Measurements from ENCODE around the gene VTN. TPM values are rescaled to one million over a fixed set of nuclear protein-coding genes. Genes with fewer than 3 reads are reported as not detected.

The VTN gene
- total and polyA plus RNA-seq, 8 donors, result 0.42 to 2.2 (median 0.94) TPM

GRCh38 chr17:28404812-28405570 lies 34.9 kb upstream of the VTN start:
- H3K36me3 ChIP-seq, result peaks cover 0 to 18% of the 10 kb centered on the region in 2 donors
- DNase-seq, result no peak
- TF ChIP-seq, protein P1, sequence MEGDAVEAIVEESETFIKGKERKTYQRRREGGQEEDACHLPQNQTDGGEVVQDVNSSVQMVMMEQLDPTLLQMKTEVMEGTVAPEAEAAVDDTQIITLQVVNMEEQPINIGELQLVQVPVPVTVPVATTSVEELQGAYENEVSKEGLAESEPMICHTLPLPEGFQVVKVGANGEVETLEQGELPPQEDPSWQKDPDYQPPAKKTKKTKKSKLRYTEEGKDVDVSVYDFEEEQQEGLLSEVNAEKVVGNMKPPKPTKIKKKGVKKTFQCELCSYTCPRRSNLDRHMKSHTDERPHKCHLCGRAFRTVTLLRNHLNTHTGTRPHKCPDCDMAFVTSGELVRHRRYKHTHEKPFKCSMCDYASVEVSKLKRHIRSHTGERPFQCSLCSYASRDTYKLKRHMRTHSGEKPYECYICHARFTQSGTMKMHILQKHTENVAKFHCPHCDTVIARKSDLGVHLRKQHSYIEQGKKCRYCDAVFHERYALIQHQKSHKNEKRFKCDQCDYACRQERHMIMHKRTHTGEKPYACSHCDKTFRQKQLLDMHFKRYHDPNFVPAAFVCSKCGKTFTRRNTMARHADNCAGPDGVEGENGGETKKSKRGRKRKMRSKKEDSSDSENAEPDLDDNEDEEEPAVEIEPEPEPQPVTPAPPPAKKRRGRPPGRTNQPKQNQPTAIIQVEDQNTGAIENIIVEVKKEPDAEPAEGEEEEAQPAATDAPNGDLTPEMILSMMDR (IDR thresholded peaks at IDR 0.05), result no peak
- peak overlapping the region; percentile 72 to 97 for H3K4me3 ChIP-seq
- peaks cover 0 to 27% of the 10 kb centered on the region in 2 donors for H3K27me3 ChIP-seq
- intact Hi-C loops (cut with DNase I), result no loop called here
- H3K27ac ChIP-seq, result no peak overlapping the region
- H3K4me1 ChIP-seq, result peaks cover 11 to 50% of the 10 kb centered on the region in 2 donors
- ATAC-seq, result peak; percentile 3
- H3K9me3 ChIP-seq, result no peaks in the 10 kb centered on the region

DNA sequence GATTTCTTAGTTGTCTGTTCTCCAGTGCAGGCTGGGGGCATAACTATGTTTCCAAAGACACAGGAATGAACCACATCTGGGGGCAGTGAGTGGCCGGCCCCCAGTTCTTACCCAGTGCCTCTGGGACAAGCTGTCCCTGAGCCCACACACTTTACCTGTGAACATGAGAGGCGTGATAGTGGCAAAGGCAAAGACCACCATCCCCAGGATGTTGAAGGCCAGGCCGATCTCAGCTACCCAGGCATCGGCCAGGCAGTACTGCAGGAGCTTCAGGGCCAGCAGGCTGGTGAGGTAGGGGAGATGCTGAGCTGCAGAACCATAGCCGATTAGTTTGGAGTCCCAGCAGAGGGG lies 34.3 kb upstream of the VTN start:
- no peaks in the 10 kb centered on the region for H3K9me3 ChIP-seq
- no peak for DNase-seq
- peak overlapping the region in 1 of 2 donors; percentile 72 for H3K4me3 ChIP-seq
- H3K36me3 ChIP-seq, result peaks cover 0 to 22% of the 10 kb centered on the region in 2 donors
- peaks cover 11 to 53% of the 10 kb centered on the region in 2 donors for H3K4me1 ChIP-seq
- H3K27me3 ChIP-seq, result peaks cover 0 to 27% of the 10 kb centered on the region in 2 donors
- TF ChIP-seq, protein P1 (IDR thresholded peaks at IDR 0.05), result no peak
- intact Hi-C loops (cut with DNase I), result no loop called here
- no peak overlapping the region for H3K27ac ChIP-seq
- no peak for ATAC-seq

DNA sequence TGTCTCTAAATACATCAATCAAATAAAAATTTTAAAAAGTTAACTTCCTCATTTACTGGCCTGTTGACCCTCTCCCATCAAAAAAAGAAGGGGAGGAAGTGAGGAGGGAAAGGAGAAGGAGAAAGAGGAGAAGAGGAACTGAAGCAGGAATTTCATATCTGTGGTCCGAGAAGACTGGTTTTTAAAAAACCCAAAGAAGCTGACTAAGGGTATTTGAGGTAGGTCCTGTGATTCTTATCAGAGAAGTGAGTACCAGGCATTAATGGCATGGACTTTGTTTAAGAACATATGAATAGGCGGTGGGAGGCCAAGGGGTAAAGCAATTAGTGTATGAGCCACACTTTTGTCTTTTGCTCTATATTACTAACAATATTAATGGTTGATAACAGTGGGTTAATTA lies 33.9 kb upstream of the VTN start:
- Histone ChIP-seq H3K4me3 (peak overlapping the region in 1 of 2 donors; percentile 72), H3K4me1 (peaks cover 11 to 57% of the 10 kb centered on the region in 2 donors), H3K36me3 (peaks cover 0 to 26% of the 10 kb centered on the region in 2 donors), H3K27me3 (peaks cover 0 to 27% of the 10 kb centered on the region in 2 donors), H3K27ac (no peak overlapping the region), H3K9me3 (no peaks in the 10 kb centered on the region)
- TF ChIP-seq, protein P1 (IDR thresholded peaks at IDR 0.05), result no peak
- ATAC-seq, result no peak
- no peak for DNase-seq
- intact Hi-C loops (cut with DNase I), result no loop called here

- H3K4me3 ChIP-seq, result no peak overlapping the region
These were observed 32.7 kb upstream of the VTN start for GRCh38 chr17:28402844-28403243.

GRCh38 chr17:28402224-28402630 lies 32.1 kb upstream of the VTN start:
- no peaks in the 10 kb centered on the region for H3K9me3 ChIP-seq
- H3K36me3 ChIP-seq, result peaks cover 0 to 32% of the 10 kb centered on the region in 2 donors
- DNase-seq (no peak), ATAC-seq (no peak)
- intact Hi-C loops (cut with DNase I), result no loop called here
- no peak overlapping the region for H3K27ac ChIP-seq
- H3K4me3 ChIP-seq, result no peak overlapping the region
- TF ChIP-seq, protein P1 (IDR thresholded peaks at IDR 0.05), result no peak
- H3K27me3 ChIP-seq, result peaks cover 0 to 25% of the 10 kb centered on the region in 2 donors
- H3K4me1 ChIP-seq, result peaks cover 11 to 65% of the 10 kb centered on the region in 2 donors

More at GRCh38 chr17:28402844-28403243, 32.7 kb upstream of the VTN start:
- TF ChIP-seq, protein P1 (IDR thresholded peaks at IDR 0.05), result no peak
- peaks cover 11 to 65% of the 10 kb centered on the region in 2 donors for H3K4me1 ChIP-seq
- no peak overlapping the region for H3K27ac ChIP-seq
- peaks cover 0 to 29% of the 10 kb centered on the region in 2 donors for H3K36me3 ChIP-seq
- no peak for ATAC-seq
- no peaks in the 10 kb centered on the region for H3K9me3 ChIP-seq
- peaks cover 0 to 27% of the 10 kb centered on the region in 2 donors for H3K27me3 ChIP-seq
- no peak for DNase-seq
- intact Hi-C loops (cut with DNase I), result no loop called here

Measured in left lung (tissue), 10 donors.